Measurements from ENCODE around the gene CLEC2D.

CLEC2D gene

DNA sequence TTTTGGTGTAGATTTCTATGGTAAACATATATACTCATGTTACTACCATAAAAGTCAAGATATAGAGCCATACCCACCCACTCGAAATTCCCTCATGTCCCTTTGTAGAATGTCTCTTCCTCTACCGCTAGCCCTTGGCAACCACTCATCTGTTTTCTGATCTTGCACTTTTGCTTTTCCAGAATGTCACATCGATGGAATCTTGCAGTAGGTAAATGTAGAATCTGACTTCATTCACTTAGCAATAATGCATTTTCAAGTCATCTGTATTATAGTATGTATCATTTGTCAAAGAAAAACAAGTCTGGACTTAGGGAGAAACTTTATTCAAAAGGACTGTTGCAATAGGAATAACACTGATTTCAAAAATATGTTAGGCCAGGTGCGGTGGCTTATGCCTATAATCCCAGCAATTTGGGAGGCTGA lies 19.3 kb upstream of the CLEC2D start:
- no peak for DNase-seq
- H3K4me3 ChIP-seq (ENCODE audit: low read depth, low read length) = no peak overlapping the region
- no peaks in the 10 kb centered on the region for H3K4me1 ChIP-seq
- TF ChIP-seq, protein P1, sequence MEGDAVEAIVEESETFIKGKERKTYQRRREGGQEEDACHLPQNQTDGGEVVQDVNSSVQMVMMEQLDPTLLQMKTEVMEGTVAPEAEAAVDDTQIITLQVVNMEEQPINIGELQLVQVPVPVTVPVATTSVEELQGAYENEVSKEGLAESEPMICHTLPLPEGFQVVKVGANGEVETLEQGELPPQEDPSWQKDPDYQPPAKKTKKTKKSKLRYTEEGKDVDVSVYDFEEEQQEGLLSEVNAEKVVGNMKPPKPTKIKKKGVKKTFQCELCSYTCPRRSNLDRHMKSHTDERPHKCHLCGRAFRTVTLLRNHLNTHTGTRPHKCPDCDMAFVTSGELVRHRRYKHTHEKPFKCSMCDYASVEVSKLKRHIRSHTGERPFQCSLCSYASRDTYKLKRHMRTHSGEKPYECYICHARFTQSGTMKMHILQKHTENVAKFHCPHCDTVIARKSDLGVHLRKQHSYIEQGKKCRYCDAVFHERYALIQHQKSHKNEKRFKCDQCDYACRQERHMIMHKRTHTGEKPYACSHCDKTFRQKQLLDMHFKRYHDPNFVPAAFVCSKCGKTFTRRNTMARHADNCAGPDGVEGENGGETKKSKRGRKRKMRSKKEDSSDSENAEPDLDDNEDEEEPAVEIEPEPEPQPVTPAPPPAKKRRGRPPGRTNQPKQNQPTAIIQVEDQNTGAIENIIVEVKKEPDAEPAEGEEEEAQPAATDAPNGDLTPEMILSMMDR (IDR thresholded peaks at IDR 0.05; ENCODE audit: low read depth, low read length) = no peak
- no peaks in the 10 kb centered on the region for H3K9me3 ChIP-seq
- no peaks in the 10 kb centered on the region for H3K36me3 ChIP-seq
- H3K27me3 ChIP-seq = no peaks in the 10 kb centered on the region

DNA sequence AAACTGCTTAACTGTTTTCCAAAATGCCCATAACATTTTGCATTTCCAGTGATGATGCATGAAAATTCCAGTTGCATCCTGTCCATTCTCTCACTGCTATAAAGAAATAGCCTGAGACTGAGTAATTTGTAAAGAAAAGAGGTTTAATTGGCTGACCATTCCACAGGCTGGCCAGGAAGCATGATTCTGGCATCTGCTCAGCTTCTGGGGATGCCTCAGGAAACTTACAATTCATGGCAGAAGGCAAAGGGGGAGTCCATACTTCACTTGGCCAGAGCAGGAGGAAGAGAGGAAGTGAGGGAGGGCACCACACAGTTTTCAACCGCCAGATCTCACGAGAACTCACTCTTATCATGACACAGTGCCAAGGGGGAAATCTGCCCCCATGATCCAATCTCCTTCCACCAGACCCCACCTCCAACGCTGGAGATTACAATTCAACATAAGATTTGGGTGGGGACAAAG lies 18.2 kb upstream of the CLEC2D start:
- DNase-seq = no peak
- Histone ChIP-seq H3K9me3 (no peaks in the 10 kb centered on the region), H3K27me3 (no peaks in the 10 kb centered on the region), H3K36me3 (no peaks in the 10 kb centered on the region), H3K4me3 (ENCODE audit: low read depth, low read length) (no peak overlapping the region), H3K4me1 (no peaks in the 10 kb centered on the region)
- TF ChIP-seq, protein P1 (IDR thresholded peaks at IDR 0.05; ENCODE audit: low read depth, low read length) = no peak

DNA sequence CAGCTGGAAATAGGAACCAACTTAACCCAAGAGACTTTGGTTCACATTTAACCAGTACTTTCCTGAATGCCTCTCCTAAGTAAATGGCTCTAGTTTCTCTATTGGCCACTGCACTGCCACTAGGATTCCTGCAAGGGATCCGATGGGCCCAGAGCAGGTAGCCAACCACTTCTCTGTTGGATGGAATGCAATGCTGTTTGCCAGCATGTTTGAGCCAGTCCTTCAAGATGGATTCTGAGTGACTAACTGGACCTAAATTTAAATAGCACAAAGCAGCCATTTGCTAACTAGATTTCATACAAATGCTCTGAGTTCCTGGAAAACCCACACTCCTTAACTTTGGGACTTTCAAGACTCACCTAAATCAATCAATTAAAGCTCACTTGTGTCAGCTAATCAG lies 9.5 kb upstream of the CLEC2D start:
- TF ChIP-seq, protein P1 (IDR thresholded peaks at IDR 0.05; ENCODE audit: low read depth, low read length) = no peak
- H3K36me3 ChIP-seq = peaks cover 7% of the 10 kb centered on the region
- DNase-seq = no peak
- no peak overlapping the region for H3K4me3 ChIP-seq (ENCODE audit: low read depth, low read length)
- H3K4me1 ChIP-seq = no peaks in the 10 kb centered on the region
- H3K27me3 ChIP-seq = no peaks in the 10 kb centered on the region
- H3K9me3 ChIP-seq = no peaks in the 10 kb centered on the region

DNA sequence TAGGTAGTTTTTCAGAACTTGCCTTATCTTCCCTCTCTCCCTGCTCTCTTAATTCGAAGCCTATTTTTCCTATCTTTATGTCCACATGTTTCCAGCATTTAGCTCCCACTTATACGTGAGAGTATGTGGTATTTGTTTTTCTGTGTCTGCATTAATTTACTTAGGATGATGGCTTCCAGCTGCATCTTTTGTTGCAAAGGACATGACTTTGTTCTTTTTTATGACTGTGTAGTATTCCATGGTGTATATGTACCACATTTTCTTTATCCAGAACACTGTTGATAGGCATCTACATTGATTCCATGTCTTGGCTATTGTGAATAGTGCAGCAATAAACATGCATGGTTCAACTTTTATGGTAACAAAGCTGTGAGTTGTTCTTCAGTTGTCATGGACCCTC lies 7.8 kb upstream of the CLEC2D start:
- Histone ChIP-seq H3K9me3 (no peaks in the 10 kb centered on the region), H3K4me1 (no peaks in the 10 kb centered on the region), H3K27me3 (no peaks in the 10 kb centered on the region), H3K36me3 (peaks cover 7% of the 10 kb centered on the region), H3K4me3 (ENCODE audit: low read depth, low read length) (no peak overlapping the region)
- no peak for DNase-seq
- TF ChIP-seq, protein P1 (IDR thresholded peaks at IDR 0.05; ENCODE audit: low read depth, low read length) = no peak

DNA sequence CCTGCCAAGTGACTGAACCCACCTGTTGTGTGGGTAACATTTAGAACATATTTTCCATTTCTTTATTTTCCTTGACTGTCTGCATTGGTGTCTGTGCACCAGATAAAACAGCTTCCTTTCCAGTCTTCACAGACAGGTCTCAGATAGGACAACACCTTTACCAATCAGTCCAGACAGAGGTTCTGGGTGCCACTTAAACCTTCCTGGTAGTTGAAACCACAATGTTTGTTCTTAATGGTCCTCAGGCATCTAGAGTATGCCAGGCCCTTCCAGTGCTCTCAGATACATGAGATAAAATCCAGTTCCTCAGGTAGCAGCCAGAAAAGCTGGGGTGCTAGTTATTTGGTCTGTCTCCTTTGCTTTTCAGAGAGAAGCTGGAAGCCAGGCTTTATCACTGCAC lies 7.0 kb upstream of the CLEC2D start:
- Histone ChIP-seq H3K4me3 (ENCODE audit: low read depth, low read length) (no peak overlapping the region), H3K4me1 (no peaks in the 10 kb centered on the region), H3K9me3 (no peaks in the 10 kb centered on the region), H3K36me3 (peaks cover 7% of the 10 kb centered on the region), H3K27me3 (no peaks in the 10 kb centered on the region)
- TF ChIP-seq, protein P1 (IDR thresholded peaks at IDR 0.05; ENCODE audit: low read depth, low read length) = no peak
- no peak for DNase-seq

DNA sequence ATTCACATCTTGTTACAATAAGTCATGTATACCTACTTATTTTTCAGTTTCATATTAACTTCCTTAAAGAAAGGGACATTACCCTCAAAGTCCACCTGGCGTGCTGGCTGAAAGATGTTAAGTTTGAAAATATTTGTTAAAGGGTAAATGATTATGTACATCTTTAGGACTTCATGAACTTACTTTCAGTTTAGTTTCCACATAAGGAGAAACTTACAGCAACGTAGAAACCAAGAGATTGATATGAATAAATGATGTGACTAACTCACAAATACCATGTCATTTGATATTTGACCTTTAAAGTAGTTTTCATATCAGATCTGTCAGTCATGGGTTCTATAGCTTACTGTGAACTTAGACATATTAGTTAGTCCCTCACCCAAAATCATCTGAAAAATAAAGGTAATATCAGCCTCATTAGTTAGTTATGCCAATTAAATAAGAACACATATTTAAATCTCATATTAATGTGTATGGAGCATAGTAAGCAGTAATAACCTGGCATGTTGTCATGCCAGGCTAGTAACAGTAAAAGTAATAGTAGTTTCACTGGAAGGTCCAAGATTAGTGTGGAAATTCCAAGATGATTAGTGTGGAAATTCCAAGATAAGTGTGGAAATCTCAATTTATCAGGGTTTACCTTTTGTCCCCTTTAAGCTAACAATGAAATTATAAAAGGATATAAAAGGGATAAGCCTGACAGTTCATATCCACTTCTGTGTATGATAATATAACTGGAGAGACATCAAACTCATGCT lies 1.9 kb upstream of the CLEC2D start:
- Histone ChIP-seq H3K27me3 (no peaks in the 10 kb centered on the region), H3K4me1 (no peaks in the 10 kb centered on the region), H3K4me3 (ENCODE audit: low read depth, low read length) (no peak overlapping the region), H3K36me3 (peaks cover 2% of the 10 kb centered on the region; the same call in 1 of the 2 replicates), H3K9me3 (no peaks in the 10 kb centered on the region)
- no peak for DNase-seq
- TF ChIP-seq, protein P1 (IDR thresholded peaks at IDR 0.05; ENCODE audit: low read depth, low read length) = no peak

All from BE2C (cell line).